Ovary (tissue), 9 donors: ENCODE measurements around the gene MFSD1. TPM values are rescaled to one million over a fixed set of nuclear protein-coding genes. Genes with fewer than 3 reads are reported as not detected.
"Not testable (repeated sequence)": the region's sequence is repeated elsewhere in the genome, so short reads cannot be mapped to it uniquely, and the experiment has no call there.

Experiments
- DNase-seq, 5 donors: peaks; one replicate each; pipeline ENCODE4 v3.0.0-alpha.2; 2019 to 2020
- H3K27ac ChIP-seq, 2 donors: fragments of 200-600 bp; one replicate each; pipeline versions ENCODE4 v1.5.1 to v1.8.0; 2019 to 2022
- H3K27me3 ChIP-seq: fragments of 200-600 bp; one replicate; pipeline ENCODE4 v1.8.0; 2022
- H3K36me3 ChIP-seq: fragments of 200-600 bp; sonication (generic); one replicate; pipeline ENCODE4 v1.5.1; 2019
- H3K4me1 ChIP-seq: one replicate; pipeline ENCODE4 v1.8.1; 2013; ENCODE audit warnings: mild to moderate bottlenecking, moderate library complexity; ENCODE audit not compliant: insufficient read depth
- H3K4me3 ChIP-seq: fragments of 200-600 bp; sonication (generic); one replicate; pipeline ENCODE4 v1.5.1; 2017
- H3K9me3 ChIP-seq, 2 donors: fragments of 200-600 bp in 1 of 2; sonication (generic) in 1 of 2; one replicate each; pipeline versions ENCODE4 v1.5.1 to v1.8.1; 2013 to 2019; ENCODE audit warnings: mild to moderate bottlenecking in 1 of 2, moderate library complexity in 1 of 2
- EP300 ChIP-seq: sonication (generic); formaldehyde crosslinking; IDR thresholded peaks from one replicate; pipeline ENCODE4 v1.6.1; 2017; ENCODE audit warnings: antibody characterized with exemption
- POLR2A ChIP-seq: fragments of 450-650 bp; IDR thresholded peaks from one replicate; pipeline ENCODE4 v1.6.1; 2017; ENCODE audit warnings: antibody characterized with exemption, mild to moderate bottlenecking, moderate library complexity
- WGBS, 3 donors: extraction: QIAGEN DNeasy Blood & Tissue Kit in 1 of 3; methylation state at CpG; one replicate each; pipeline versions ENCODE4 v1.1.5 to v1.1.7; 2013 to 2017; 5-methylcytosine and 5-hydroxymethylcytosine counted together
- intact Hi-C, 4 donors: fragments of 100-400 bp; cut with DNase I; formaldehyde crosslinking; loops; one replicate each; pipeline versions ENCODE4 v1.11.0 to v1.15.1; 2022 to 2023
- polyA plus RNA-seq, 2 donors: library from polyadenylated mRNA; stranded (reverse); fragments of 200-250 nt in 1 of 2; fragments of 350-450 nt in 1 of 2; fragmentation: Illumina TruSeq in 1 of 2; extraction: RNeasy Lipid Tissue Mini Kit (QIAGEN cat#74804) in 1 of 2; gene quantifications; one replicate each; pipeline ENCODE4 v1.2.3, GENCODE V29; 2013 to 2014
- total RNA-seq, 7 donors: library from RNA; depleted of rRNA in 2 of 7; stranded (reverse); fragments of >200 nt in 2 of 7; fragmentation: NEBNext Ultra II Directional in 3 of 7; extraction: Animal tissue kit (Norgen Biotek cat#: 25700) in 3 of 7; gene quantifications; one replicate each; pipeline versions ENCODE4 v1.1.0 to v1.2.4, GENCODE V29; 2016 to 2023
- TF ChIP-seq, protein P1 (sequence below), 3 donors: fragments of 450-650 bp in 2 of 3; fragments of 200-600 bp in 1 of 3; IDR thresholded peaks; one replicate each; pipeline versions ENCODE4 v1.5.1 to v1.8.0; 2016 to 2022; ENCODE audit warnings: antibody characterized with exemption in 3 of 3, mild to moderate bottlenecking in 1 of 3
- donor health status: DM: no; HTN: no; CAD: no; lungs with moderate emphysema.
- donor health status: DM: no; HTN: no; CAD: no.
- donor health status: Bipolar disorder and iron deficiency.
- donor health status: DM: yes; HTN: yes; CAD: no.
- donor health status: DM: no; HTN: no; CAD: no.
- donor health status: DM: yes; HTN: yes; CAD: no.

Gene MFSD1
- total and polyA plus RNA-seq, 9 donors = 27.1 to 63.8 (median 43.0) TPM

DNA sequence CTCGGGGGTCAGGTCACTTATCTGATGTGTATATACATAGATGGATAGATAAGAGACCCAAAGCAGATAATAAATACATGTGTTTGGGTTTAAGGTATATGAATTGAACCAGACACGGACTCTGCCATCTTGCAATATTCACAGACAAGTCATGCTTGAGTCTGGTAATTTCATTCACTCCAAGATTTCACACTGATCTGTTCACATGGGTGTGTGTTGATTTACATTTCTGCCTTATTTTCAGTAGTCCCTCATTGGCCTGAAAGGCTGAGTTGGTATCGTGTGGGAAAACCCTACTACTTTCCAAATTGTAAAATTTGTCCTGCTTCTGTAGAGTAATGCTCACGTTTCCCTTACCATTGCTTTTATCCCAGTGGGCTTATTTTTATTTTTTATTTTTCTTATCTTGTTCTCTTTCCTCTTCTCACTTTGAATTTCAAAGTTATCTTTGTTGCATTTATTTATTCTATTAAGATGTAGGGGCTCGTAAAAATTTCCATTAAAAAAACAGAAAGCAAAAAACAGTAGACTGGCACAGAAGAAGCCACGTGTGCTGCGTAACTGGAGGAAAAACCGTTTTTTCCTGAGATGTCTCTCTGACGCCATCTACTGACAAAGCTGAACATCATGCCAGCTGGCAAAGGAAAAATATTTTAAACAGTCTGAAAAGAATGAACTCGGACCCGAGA, 10.8 kb upstream of the MFSD1 start:
- peak in 1 of 5 donors; percentile 45 for DNase-seq
- H3K4me1 ChIP-seq = no peaks in the 10 kb centered on the region
- intact Hi-C loops = loop anchor here in 2 of 4 donors (2.0 to 10.0 kb wide), 3 partner anchors 64 to 134 kb away; no protein-coding TSS in a partner anchor
- WGBS, 3 donors = 11 to 13% (median 13%) methylated on average over 11 of the region's 11 CpGs
- peak overlapping the region; percentile 21 for H3K4me3 ChIP-seq
- TF ChIP-seq, protein P1, sequence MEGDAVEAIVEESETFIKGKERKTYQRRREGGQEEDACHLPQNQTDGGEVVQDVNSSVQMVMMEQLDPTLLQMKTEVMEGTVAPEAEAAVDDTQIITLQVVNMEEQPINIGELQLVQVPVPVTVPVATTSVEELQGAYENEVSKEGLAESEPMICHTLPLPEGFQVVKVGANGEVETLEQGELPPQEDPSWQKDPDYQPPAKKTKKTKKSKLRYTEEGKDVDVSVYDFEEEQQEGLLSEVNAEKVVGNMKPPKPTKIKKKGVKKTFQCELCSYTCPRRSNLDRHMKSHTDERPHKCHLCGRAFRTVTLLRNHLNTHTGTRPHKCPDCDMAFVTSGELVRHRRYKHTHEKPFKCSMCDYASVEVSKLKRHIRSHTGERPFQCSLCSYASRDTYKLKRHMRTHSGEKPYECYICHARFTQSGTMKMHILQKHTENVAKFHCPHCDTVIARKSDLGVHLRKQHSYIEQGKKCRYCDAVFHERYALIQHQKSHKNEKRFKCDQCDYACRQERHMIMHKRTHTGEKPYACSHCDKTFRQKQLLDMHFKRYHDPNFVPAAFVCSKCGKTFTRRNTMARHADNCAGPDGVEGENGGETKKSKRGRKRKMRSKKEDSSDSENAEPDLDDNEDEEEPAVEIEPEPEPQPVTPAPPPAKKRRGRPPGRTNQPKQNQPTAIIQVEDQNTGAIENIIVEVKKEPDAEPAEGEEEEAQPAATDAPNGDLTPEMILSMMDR (IDR thresholded peaks at IDR 0.05) = peak; percentile 71 to 83 (median 73)
- TF ChIP-seq EP300 = no peak
- H3K27me3 ChIP-seq = no peaks in the 10 kb centered on the region
- H3K27ac ChIP-seq = no peak overlapping the region
- no peaks in the 10 kb centered on the region for H3K36me3 ChIP-seq
- H3K9me3 ChIP-seq = no peaks in the 10 kb centered on the region

DNA sequence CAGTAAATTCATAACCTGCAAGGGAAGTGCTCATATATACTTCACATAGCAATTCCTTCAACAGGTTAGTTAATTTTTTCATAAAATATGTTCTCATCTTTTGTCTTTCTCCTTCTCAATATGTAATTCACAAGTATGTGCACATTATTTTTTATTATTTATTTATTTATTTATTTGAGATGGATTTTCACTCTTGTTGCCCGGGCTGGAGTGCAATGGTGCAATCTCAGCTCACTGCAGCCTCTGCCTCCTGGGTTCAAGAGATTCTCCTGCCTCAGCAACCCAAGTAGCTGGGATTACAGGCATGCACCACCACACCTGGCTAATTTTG, 10.3 kb upstream of the MFSD1 start:
- not testable (repeated sequence) for DNase-seq, H3K27ac ChIP-seq, H3K4me3 ChIP-seq, H3K36me3 ChIP-seq, H3K27me3 ChIP-seq, H3K4me1 ChIP-seq, H3K9me3 ChIP-seq
- intact Hi-C loops = loop anchor here in 2 of 4 donors (2.0 to 10.0 kb wide), 3 partner anchors 65 to 134 kb away; no protein-coding TSS in a partner anchor
- 2 to 7% (median 3%) methylated on average over 1 of the region's 1 CpG for WGBS, 3 donors

DNA sequence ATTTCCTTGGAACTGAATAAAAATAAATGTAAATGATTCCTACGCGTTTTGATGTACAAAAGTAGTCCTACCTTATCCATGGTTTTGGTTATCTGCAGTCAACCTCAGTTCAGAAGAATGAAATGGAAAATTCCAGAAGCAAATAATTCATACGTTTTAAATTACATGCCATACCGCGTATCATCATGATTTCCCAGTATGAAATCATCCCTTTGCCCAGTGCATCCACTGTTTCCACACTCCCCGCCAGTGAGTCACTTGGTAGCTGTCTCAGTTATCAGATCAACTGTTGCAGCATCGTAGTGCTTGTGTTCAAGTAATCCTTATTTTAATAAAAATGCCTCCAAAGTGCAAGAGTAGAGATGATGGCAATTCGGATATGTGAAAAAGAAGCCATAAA, 9.1 kb upstream of the MFSD1 start:
- WGBS, 3 donors = 59 to 66% (median 64%) methylated on average over 8 of the region's 8 CpGs
- TF ChIP-seq POLR2A (no peak), EP300 (no peak)
- TF ChIP-seq, protein P1 (IDR thresholded peaks at IDR 0.05) = no peak
- intact Hi-C loops = loop anchor here in 2 of 4 donors (5.0 to 10.0 kb wide), 2 partner anchors 128 to 135 kb away; no protein-coding TSS in a partner anchor
- Histone ChIP-seq H3K4me3 (no peak overlapping the region), H3K27me3 (no peaks in the 10 kb centered on the region), H3K4me1 (no peaks in the 10 kb centered on the region), H3K9me3 (no peaks in the 10 kb centered on the region), H3K27ac (no peak overlapping the region), H3K36me3 (no peaks in the 10 kb centered on the region)
- no peak for DNase-seq

DNA sequence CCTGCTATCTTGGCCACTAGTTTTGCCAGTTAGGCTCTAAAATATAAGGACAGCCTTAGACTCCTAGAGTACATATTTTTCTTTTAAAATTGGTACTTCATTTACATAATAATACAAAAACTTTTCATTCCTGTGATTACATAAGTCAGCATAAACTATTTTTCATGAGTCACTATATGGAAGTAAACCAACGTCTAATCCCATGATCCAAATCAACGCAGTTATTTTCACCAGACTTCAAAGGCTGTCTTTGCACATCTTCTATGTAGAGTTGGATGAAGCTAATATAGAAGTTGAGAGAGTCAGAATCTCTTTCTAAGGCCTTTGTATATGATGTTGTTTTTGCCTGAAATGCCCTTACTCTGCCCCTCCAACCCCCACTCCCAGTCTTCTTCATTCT, 7.6 kb upstream of the MFSD1 start:
- Histone ChIP-seq H3K9me3 (no peaks in the 10 kb centered on the region), H3K27me3 (no peaks in the 10 kb centered on the region), H3K4me1 (no peaks in the 10 kb centered on the region), H3K36me3 (no peaks in the 10 kb centered on the region), H3K4me3 (no peak overlapping the region), H3K27ac (no peak overlapping the region)
- TF ChIP-seq EP300 (no peak), POLR2A (no peak)
- TF ChIP-seq, protein P1 (IDR thresholded peaks at IDR 0.05) = no peak
- intact Hi-C loops = loop anchor here in 2 of 4 donors (5.0 to 10.0 kb wide), 2 partner anchors 129 to 137 kb away; no protein-coding TSS in a partner anchor
- DNase-seq = no peak
- 78 to 85% (median 83%) methylated on average over 2 of the region's 2 CpGs for WGBS, 3 donors

DNA sequence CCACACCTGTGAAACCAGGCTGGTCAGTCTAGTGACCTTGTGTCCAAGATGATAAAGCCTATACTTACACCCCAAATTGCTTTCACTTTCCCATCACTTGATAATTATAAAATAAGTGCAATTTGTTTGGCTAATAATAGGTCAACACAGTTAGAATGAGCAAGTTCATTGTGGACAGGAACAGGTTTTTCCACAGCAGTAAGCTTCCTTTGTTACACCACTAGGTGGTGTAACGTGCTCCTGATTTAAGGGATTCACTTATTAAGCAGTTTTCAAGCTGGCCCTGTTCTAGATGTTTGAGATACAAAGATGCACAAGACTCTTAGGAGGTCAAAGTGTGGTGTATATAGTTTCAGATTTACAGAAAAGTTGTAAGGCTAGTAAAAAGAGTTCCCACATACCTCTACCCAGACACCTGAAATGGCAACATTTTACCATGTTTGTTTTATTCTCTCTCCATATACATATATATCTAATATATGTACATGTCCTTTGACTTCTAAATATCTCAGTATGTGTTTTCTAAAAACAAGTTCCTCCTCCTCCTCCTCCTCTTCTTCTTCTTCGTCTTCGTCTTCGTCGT, 6.8 kb upstream of the MFSD1 start:
- TF ChIP-seq POLR2A (no peak), EP300 (no peak)
- TF ChIP-seq, protein P1 (IDR thresholded peaks at IDR 0.05) = no peak
- H3K4me1 ChIP-seq = no peaks in the 10 kb centered on the region
- intact Hi-C loops = loop anchor here in 2 of 4 donors (5.0 to 10.0 kb wide), 2 partner anchors 130 to 138 kb away; no protein-coding TSS in a partner anchor
- WGBS, 3 donors = 70 to 78% (median 77%) methylated on average over 5 of the region's 5 CpGs
- no peaks in the 10 kb centered on the region for H3K36me3 ChIP-seq
- H3K27me3 ChIP-seq = no peaks in the 10 kb centered on the region
- no peak overlapping the region for H3K4me3 ChIP-seq
- no peak overlapping the region for H3K27ac ChIP-seq
- H3K9me3 ChIP-seq = no peaks in the 10 kb centered on the region
- no peak for DNase-seq
